CD4-positive, alpha-beta T cell (primary cell): ENCODE measurements around the gene MRPL20. TPM values are rescaled to one million over a fixed set of nuclear protein-coding genes. Genes with fewer than 3 reads are reported as not detected.
"Not testable (repeated sequence)": the region's sequence is repeated elsewhere in the genome, so short reads cannot be mapped to it uniquely, and the experiment has no call there.

ENCODE experiments used
- ATAC-seq: fragments of 200-7000 bp; cut with Tn5 transposase; one replicate; pipeline ENCODE4 v1.10.0; 2022; ENCODE audit warnings: mild to moderate bottlenecking; ENCODE audit not compliant: poor library complexity
- CTCF ChIA-PET: fragments of 350-600 bp; sonication (Branson Sonifier 250); formaldehyde crosslinking; loops from one replicate; lab custom pipeline; 2021; ENCODE audit warnings: antibody characterized with exemption, inconsistent platforms; lab: Charles Lee
- POLR2A ChIA-PET: fragments of 350-600 bp; sonication (Branson Sonifier 250); formaldehyde crosslinking; loops from one replicate; lab custom pipeline; 2021; ENCODE audit warnings: antibody characterized with exemption, inconsistent platforms; lab: Charles Lee
- DNase-seq, 14 experiments: peaks; one replicate each; pipeline ENCODE4 v3.0.0-alpha.2; 2013 to 2020; ENCODE audit warnings: mixed read lengths in 2 of 14
- H3K27ac ChIP-seq, 2 donors: one replicate each; pipeline versions ENCODE4 v1.5.1 to v1.7.0; 2013; ENCODE audit warnings: low read length in 2 of 2, low read depth in 1 of 2, mild to moderate bottlenecking in 1 of 2
- H3K27me3 ChIP-seq, 2 experiments: 1 replicate in 1 of 2; 2 replicates in 1 of 2; pipeline versions ENCODE4 v1.6.1 to v1.7.0; 2013; ENCODE audit warnings: low read length in 2 of 2, control low read depth in 1 of 2, mild to moderate bottlenecking in 1 of 2, moderate library complexity in 1 of 2; ENCODE audit not compliant: insufficient read depth in 2 of 2, control insufficient read depth in 1 of 2
- H3K36me3 ChIP-seq: one replicate; pipeline ENCODE4 v1.6.1; 2013; ENCODE audit warnings: low read length, control low read depth; ENCODE audit not compliant: insufficient read depth
- H3K4me1 ChIP-seq: one replicate; pipeline ENCODE4 v1.6.1; 2013; ENCODE audit warnings: low read length, control low read depth; ENCODE audit not compliant: insufficient read depth
- H3K4me3 ChIP-seq: one replicate; pipeline ENCODE4 v1.5.1; 2013; ENCODE audit warnings: mild to moderate bottlenecking, low read length, moderate library complexity
- H3K9me3 ChIP-seq, 2 experiments: 1 replicate in 1 of 2; 2 replicates in 1 of 2; pipeline versions ENCODE4 v1.6.1 to v1.7.0; 2013; ENCODE audit warnings: low read length in 2 of 2, mild to moderate bottlenecking in 2 of 2, control low read depth in 1 of 2, moderate library complexity in 1 of 2; ENCODE audit not compliant: control insufficient read depth in 1 of 2, insufficient read depth in 1 of 2
- H3K27ac Mint-ChIP-seq: one replicate; pipeline ENCODE4 v1.8.0; 2020; ENCODE audit warnings: mixed read lengths
- H3K27me3 Mint-ChIP-seq: one replicate; pipeline ENCODE4 v1.8.0; 2021; ENCODE audit warnings: mixed read lengths
- H3K36me3 Mint-ChIP-seq: one replicate; pipeline ENCODE4 v1.8.0; 2021; ENCODE audit warnings: low read depth, mixed read lengths
- H3K4me1 Mint-ChIP-seq: one replicate; pipeline ENCODE4 v1.8.0; 2021; ENCODE audit warnings: low read depth, mixed read lengths
- H3K4me3 Mint-ChIP-seq: one replicate; pipeline ENCODE4 v1.8.0; 2020; ENCODE audit warnings: mild to moderate bottlenecking, mixed read lengths
- H3K9me3 Mint-ChIP-seq: one replicate; pipeline ENCODE4 v1.8.0; 2020; ENCODE audit warnings: mixed read lengths
- CTCF ChIP-seq: fragments of 200-600 bp; IDR thresholded peaks from one replicate; pipeline ENCODE4 v1.8.0; 2022; ENCODE audit warnings: antibody characterized with exemption, mild to moderate bottlenecking
- intact Hi-C, 2 experiments: fragments of 100-400 bp; cut with DNase I in 1 of 2; cut with micrococcal nuclease in 1 of 2; formaldehyde crosslinking; loops; one replicate each; pipeline versions ENCODE4 v1.15.1 to v1.9.0; 2023 to 2025; cut with DNase I, micrococcal nuclease
- total RNA-seq, 174 experiments: library from RNA in 2 of 174; stranded (reverse) in 2 of 174; gene quantifications; one replicate each; pipeline ENCODE4 v1.2.3 and lab custom pipeline; 2021 to 2026

Gene MRPL20
- total RNA-seq, 2 experiments from 2014 or later: 99.9 to 103 TPM

- Histone ChIP-seq H3K27me3 (no peaks in the 10 kb centered on the region), H3K9me3 (no peaks in the 10 kb centered on the region), H3K36me3 (peaks cover 68% of the 10 kb centered on the region), H3K4me3 (no peak overlapping the region), H3K27ac (no peak overlapping the region), H3K4me1 (no peaks in the 10 kb centered on the region)
- no peak for ATAC-seq
- no peak for DNase-seq
- POLR2A ChIA-PET: interaction anchor here (1.0 to 4.2 kb wide), 4 partner anchors 11 to 12 kb away, joined by 3 to 21 read pairs (median 4); partner anchors contain the start of genes AURKAIP1 and CCNL2
- TF ChIP-seq CTCF: no peak
- H3K9me3 Mint-ChIP-seq: no peaks in the 10 kb centered on the region
- peaks cover 2% of the 10 kb centered on the region for H3K4me1 Mint-ChIP-seq
- no peak overlapping the region for H3K27ac Mint-ChIP-seq
- no peaks in the 10 kb centered on the region for H3K27me3 Mint-ChIP-seq
- no peak overlapping the region for H3K4me3 Mint-ChIP-seq
- H3K36me3 Mint-ChIP-seq: peaks cover 66% of the 10 kb centered on the region
- CTCF ChIA-PET: no interaction called here
- intact Hi-C loops: loop anchor here in 1 of 2 experiments (1.0 kb wide), 1 partner anchor 10 kb away; no protein-coding TSS in a partner anchor
Observed at GRCh38 chr1:1387098-1388077, 19.7 kb downstream of the MRPL20 start.

GRCh38 chr1:1385931-1386330 is 21.2 kb downstream of the MRPL20 start:
- no peaks in the 10 kb centered on the region for H3K9me3 ChIP-seq
- H3K27me3 Mint-ChIP-seq: no peaks in the 10 kb centered on the region
- ATAC-seq (no peak), DNase-seq (no peak)
- peaks cover 58% of the 10 kb centered on the region for H3K36me3 ChIP-seq
- no peak overlapping the region for H3K4me3 Mint-ChIP-seq
- H3K4me1 ChIP-seq: no peaks in the 10 kb centered on the region
- H3K27ac ChIP-seq: no peak overlapping the region
- no peaks in the 10 kb centered on the region for H3K27me3 ChIP-seq
- no peak overlapping the region for H3K4me3 ChIP-seq
- intact Hi-C loops: no loop called here
- CTCF ChIA-PET: no interaction called here
- H3K9me3 Mint-ChIP-seq: no peaks in the 10 kb centered on the region
- POLR2A ChIA-PET: interaction anchor here (1.5 to 2.0 kb wide), 2 partner anchors 11 to 13 kb away, joined by 5 to 6 read pairs; partner anchors contain the start of genes AURKAIP1 and CCNL2
- H3K27ac Mint-ChIP-seq: no peak overlapping the region
- H3K36me3 Mint-ChIP-seq: peaks cover 51% of the 10 kb centered on the region
- no peaks in the 10 kb centered on the region for H3K4me1 Mint-ChIP-seq
- TF ChIP-seq CTCF: no peak

- H3K9me3 ChIP-seq, DNase-seq, H3K4me1 ChIP-seq, ATAC-seq, H3K27me3 ChIP-seq, H3K4me3 Mint-ChIP-seq, H3K4me1 Mint-ChIP-seq, H3K27ac ChIP-seq, H3K27me3 Mint-ChIP-seq, CTCF ChIA-PET, H3K9me3 Mint-ChIP-seq, H3K27ac Mint-ChIP-seq, intact Hi-C loops, H3K4me3 ChIP-seq: not testable (repeated sequence)
- H3K36me3 Mint-ChIP-seq: peaks cover 46% of the 10 kb centered on the region
- POLR2A ChIA-PET: interaction anchor here (1.3 to 2.0 kb wide), 3 partner anchors 10 to 14 kb away, joined by 3 to 6 read pairs (median 5); partner anchors contain the start of genes AURKAIP1 and CCNL2
- peaks cover 52% of the 10 kb centered on the region for H3K36me3 ChIP-seq
Observed at GRCh38 chr1:1385339-1385738, 21.8 kb downstream of the MRPL20 start.
